Loucy (cell line): Measurements from ENCODE around the gene GPC4.

Source experiments
- H2AFZ ChIP-seq: fragments of 200-600 bp; sonication (generic); 2 replicates; pipeline ENCODE4 v1.6.0; 2016; ENCODE audit warnings: antibody characterized with exemption, mild to moderate bottlenecking, low read length, moderate library complexity
- H3F3A ChIP-seq: fragments of 200-600 bp; 2 replicates; pipeline ENCODE4 v1.6.0; 2016; ENCODE audit warnings: antibody characterized with exemption, low read depth, mild to moderate bottlenecking
- H3K27me3 ChIP-seq: fragments of 200-600 bp; sonication (generic); 2 replicates; pipeline ENCODE4 v1.6.1; 2014; ENCODE audit warnings: low read length, mild to moderate bottlenecking; ENCODE audit not compliant: insufficient read depth, poor library complexity, severe bottlenecking
- H3K36me3 ChIP-seq: fragments of 200-600 bp; sonication (generic); 2 replicates; pipeline ENCODE4 v1.6.1; 2016; ENCODE audit warnings: low read length; ENCODE audit not compliant: insufficient read depth
- H3K4me1 ChIP-seq: fragments of 200-600 bp; sonication (generic); 2 replicates; pipeline ENCODE4 v1.5.1; 2014; ENCODE audit warnings: low read length, mild to moderate bottlenecking; ENCODE audit not compliant: insufficient read depth, poor library complexity, severe bottlenecking
- H3K4me2 ChIP-seq: fragments of 200-600 bp; sonication (generic); 2 replicates; pipeline ENCODE4 v1.6.0; 2014; ENCODE audit warnings: antibody characterized with exemption, low read length, low read depth, mild to moderate bottlenecking; ENCODE audit not compliant: poor library complexity, severe bottlenecking
- H3K4me3 ChIP-seq: fragments of 200-600 bp; sonication (generic); 2 replicates; pipeline ENCODE4 v1.5.1; 2014; ENCODE audit warnings: low read length, mild to moderate bottlenecking, mixed read lengths; ENCODE audit not compliant: poor library complexity, severe bottlenecking
- H3K79me2 ChIP-seq: fragments of 200-600 bp; sonication (generic); 2 replicates; pipeline ENCODE4 v1.6.1; 2014; ENCODE audit warnings: low read length; ENCODE audit not compliant: insufficient read depth
- H3K9ac ChIP-seq: fragments of 200-600 bp; sonication (generic); 2 replicates; pipeline ENCODE4 v1.6.0; 2014; ENCODE audit warnings: mild to moderate bottlenecking, low read depth, low read length, moderate library complexity; ENCODE audit not compliant: poor library complexity, severe bottlenecking
- H3K9me2 ChIP-seq: fragments of 200-600 bp; sonication (generic); replicated peaks from 2 replicates; pipeline ENCODE4 v1.6.1; 2016; ENCODE audit warnings: low read depth, low read length, mixed read lengths
- H3K9me3 ChIP-seq: fragments of 200-600 bp; sonication (generic); 2 replicates; pipeline ENCODE4 v1.6.1; 2014; ENCODE audit warnings: mild to moderate bottlenecking, antibody characterized with exemption, low read length, low read depth; ENCODE audit not compliant: insufficient read depth
- H4K20me1 ChIP-seq: fragments of 200-600 bp; sonication (generic); 2 replicates; pipeline ENCODE4 v1.6.0; 2014; ENCODE audit warnings: antibody characterized with exemption, low read length, mild to moderate bottlenecking; ENCODE audit not compliant: insufficient read depth, poor library complexity, severe bottlenecking
- EZH2phosphoT487 ChIP-seq: fragments of 200-600 bp; IDR thresholded peaks from 2 replicates; pipeline ENCODE4 v1.6.1; 2018; ENCODE audit warnings: antibody characterized with exemption, mild to moderate bottlenecking, moderate library complexity, borderline replicate concordance
- TF ChIP-seq, protein P1 (sequence below): fragments of 200-600 bp; sonication (generic); conservative IDR thresholded peaks from 2 replicates; pipeline ENCODE4 v1.5.1; 2014; ENCODE audit warnings: mild to moderate bottlenecking, antibody characterized with exemption, low read length

GPC4 gene

DNA sequence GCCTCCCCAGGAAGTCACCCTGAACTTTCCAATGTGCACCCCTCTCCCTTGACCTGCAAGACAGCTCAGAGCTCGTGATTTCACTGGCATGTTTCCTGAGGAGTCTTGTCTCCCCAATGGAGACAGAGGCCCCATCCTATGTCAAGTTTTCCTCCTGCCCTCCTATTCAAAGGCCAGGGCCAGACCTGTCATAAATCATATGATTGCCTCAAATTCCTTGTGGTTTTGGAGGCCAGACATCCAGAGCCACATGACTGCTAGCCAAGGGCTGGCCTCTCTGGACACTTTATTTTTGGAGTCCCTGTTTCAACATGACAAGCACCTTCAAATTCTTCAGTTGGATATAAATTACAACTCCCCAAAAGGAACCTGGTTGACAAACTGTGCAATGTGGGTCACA, 121.2 kb downstream of the GPC4 start:
- Histone ChIP-seq H3K79me2 (no peaks in the 10 kb centered on the region), H3F3A (no peaks in the 10 kb centered on the region), H3K27me3 (no peaks in the 10 kb centered on the region), H3K9me2 (no peaks in the 10 kb centered on the region), H3K36me3 (no peaks in the 10 kb centered on the region), H2AFZ (no peak overlapping the region), H3K4me2 (no peak overlapping the region), H3K4me3 (no peak overlapping the region), H3K9ac (no peak overlapping the region), H4K20me1 (no peaks in the 10 kb centered on the region), H3K9me3 (no peaks in the 10 kb centered on the region), H3K4me1 (no peaks in the 10 kb centered on the region)
- no peak for TF ChIP-seq EZH2phosphoT487
- TF ChIP-seq, protein P1, sequence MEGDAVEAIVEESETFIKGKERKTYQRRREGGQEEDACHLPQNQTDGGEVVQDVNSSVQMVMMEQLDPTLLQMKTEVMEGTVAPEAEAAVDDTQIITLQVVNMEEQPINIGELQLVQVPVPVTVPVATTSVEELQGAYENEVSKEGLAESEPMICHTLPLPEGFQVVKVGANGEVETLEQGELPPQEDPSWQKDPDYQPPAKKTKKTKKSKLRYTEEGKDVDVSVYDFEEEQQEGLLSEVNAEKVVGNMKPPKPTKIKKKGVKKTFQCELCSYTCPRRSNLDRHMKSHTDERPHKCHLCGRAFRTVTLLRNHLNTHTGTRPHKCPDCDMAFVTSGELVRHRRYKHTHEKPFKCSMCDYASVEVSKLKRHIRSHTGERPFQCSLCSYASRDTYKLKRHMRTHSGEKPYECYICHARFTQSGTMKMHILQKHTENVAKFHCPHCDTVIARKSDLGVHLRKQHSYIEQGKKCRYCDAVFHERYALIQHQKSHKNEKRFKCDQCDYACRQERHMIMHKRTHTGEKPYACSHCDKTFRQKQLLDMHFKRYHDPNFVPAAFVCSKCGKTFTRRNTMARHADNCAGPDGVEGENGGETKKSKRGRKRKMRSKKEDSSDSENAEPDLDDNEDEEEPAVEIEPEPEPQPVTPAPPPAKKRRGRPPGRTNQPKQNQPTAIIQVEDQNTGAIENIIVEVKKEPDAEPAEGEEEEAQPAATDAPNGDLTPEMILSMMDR, result no peak

DNA sequence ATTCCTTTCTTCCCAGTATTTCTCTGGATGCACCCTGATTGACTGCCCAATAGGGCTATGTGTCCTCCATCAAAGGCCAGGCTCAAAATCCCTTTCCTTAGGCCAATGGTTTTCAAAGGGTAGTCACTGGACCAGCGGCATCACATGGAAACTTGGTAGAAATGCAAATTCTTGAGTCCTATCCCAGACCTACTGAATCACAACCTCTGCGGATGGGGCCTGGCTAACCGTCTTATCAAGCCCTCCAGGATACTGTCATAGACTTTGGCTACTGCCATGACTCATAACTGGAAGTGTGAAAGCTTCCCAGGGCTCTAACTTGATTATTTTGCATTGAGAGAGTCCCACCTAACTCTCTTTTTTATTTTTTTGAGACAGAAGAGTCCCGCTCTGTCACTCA, 125.2 kb downstream of the GPC4 start:
- no peaks in the 10 kb centered on the region for H3K27me3 ChIP-seq
- H3K4me2 ChIP-seq, result no peak overlapping the region
- H3K79me2 ChIP-seq, result no peaks in the 10 kb centered on the region
- no peaks in the 10 kb centered on the region for H3K36me3 ChIP-seq
- TF ChIP-seq, protein P1, result no peak
- TF ChIP-seq EZH2phosphoT487, result no peak
- H4K20me1 ChIP-seq, result no peaks in the 10 kb centered on the region
- H3K4me1 ChIP-seq, result no peaks in the 10 kb centered on the region
- no peak overlapping the region for H2AFZ ChIP-seq
- H3K9me3 ChIP-seq, result no peaks in the 10 kb centered on the region
- no peak overlapping the region for H3K9ac ChIP-seq
- H3K4me3 ChIP-seq, result no peak overlapping the region
- no peaks in the 10 kb centered on the region for H3K9me2 ChIP-seq
- no peaks in the 10 kb centered on the region for H3F3A ChIP-seq

GRCh38 chrX:133287860-133288259, 127.4 kb downstream of the GPC4 start:
- H3K4me3 ChIP-seq, result no peak overlapping the region
- H3K36me3 ChIP-seq, result no peaks in the 10 kb centered on the region
- no peaks in the 10 kb centered on the region for H3F3A ChIP-seq
- no peak overlapping the region for H2AFZ ChIP-seq
- H3K9ac ChIP-seq, result no peak overlapping the region
- no peaks in the 10 kb centered on the region for H3K79me2 ChIP-seq
- H4K20me1 ChIP-seq, result no peaks in the 10 kb centered on the region
- no peaks in the 10 kb centered on the region for H3K4me1 ChIP-seq
- no peaks in the 10 kb centered on the region for H3K27me3 ChIP-seq
- no peak overlapping the region for H3K4me2 ChIP-seq
- H3K9me3 ChIP-seq, result no peaks in the 10 kb centered on the region
- TF ChIP-seq EZH2phosphoT487, result no peak
- TF ChIP-seq, protein P1, result no peak
- no peaks in the 10 kb centered on the region for H3K9me2 ChIP-seq
